Mammary epithelial cell (primary cell): ENCODE data around the gene CPNE4.

Source experiments
- EZH2 ChIP-seq: IDR thresholded peaks from 2 replicates; pipeline ENCODE4 v1.6.1; 2012; ENCODE audit warnings: low read length, inconsistent platforms, borderline replicate concordance
- TF ChIP-seq, protein P1 (sequence below), 2 donors: IDR thresholded peaks in 1 of 2; conservative IDR thresholded peaks in 1 of 2; 2 replicates each; pipeline ENCODE4 v1.5.1; 2011 to 2012; ENCODE audit warnings: inconsistent platforms in 2 of 2, low read length in 2 of 2, mild to moderate bottlenecking in 2 of 2, control low read depth in 1 of 2, low read depth in 1 of 2; ENCODE audit not compliant: insufficient read depth in 1 of 2; ENCODE audit errors: extremely low read depth in 1 of 2

GRCh38 chr3:131553495-131554247, 481.1 kb downstream of the CPNE4 start:
- TF ChIP-seq, protein P1, sequence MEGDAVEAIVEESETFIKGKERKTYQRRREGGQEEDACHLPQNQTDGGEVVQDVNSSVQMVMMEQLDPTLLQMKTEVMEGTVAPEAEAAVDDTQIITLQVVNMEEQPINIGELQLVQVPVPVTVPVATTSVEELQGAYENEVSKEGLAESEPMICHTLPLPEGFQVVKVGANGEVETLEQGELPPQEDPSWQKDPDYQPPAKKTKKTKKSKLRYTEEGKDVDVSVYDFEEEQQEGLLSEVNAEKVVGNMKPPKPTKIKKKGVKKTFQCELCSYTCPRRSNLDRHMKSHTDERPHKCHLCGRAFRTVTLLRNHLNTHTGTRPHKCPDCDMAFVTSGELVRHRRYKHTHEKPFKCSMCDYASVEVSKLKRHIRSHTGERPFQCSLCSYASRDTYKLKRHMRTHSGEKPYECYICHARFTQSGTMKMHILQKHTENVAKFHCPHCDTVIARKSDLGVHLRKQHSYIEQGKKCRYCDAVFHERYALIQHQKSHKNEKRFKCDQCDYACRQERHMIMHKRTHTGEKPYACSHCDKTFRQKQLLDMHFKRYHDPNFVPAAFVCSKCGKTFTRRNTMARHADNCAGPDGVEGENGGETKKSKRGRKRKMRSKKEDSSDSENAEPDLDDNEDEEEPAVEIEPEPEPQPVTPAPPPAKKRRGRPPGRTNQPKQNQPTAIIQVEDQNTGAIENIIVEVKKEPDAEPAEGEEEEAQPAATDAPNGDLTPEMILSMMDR (conservative IDR thresholded peaks at IDR 0.05 in 1 of 2, IDR thresholded peaks at IDR 0.05 in 1 of 2; ENCODE audit: extremely low read depth in 1 of 2, insufficient read depth in 1 of 2, low read depth in 1 of 2, low read length in 2 of 2): no peak
- TF ChIP-seq EZH2: no peak
